GM10248 (cell line): ENCODE data around the gene PANK1.

Experiments
- CTCF ChIA-PET: fragments of 300-600 bp; sonication (Branson Sonifier 250); formaldehyde crosslinking; extraction: SDS; loops from one replicate; lab custom pipeline; 2021; ENCODE audit warnings: antibody characterized with exemption; lab: Yijun Ruan, JAX
- POLR2A ChIA-PET: fragments of 350-650 bp; sonication (Branson Sonifier 250); formaldehyde crosslinking; extraction: SDS; loops from one replicate; lab custom pipeline; 2020; ENCODE audit warnings: antibody characterized with exemption; lab: Yijun Ruan, JAX
- DNase-seq: peaks from one replicate; pipeline ENCODE4 v3.0.0; 2012; ENCODE audit errors: extremely low spot score
- TF ChIP-seq, protein P1 (sequence below): IDR thresholded peaks from 2 replicates; pipeline ENCODE4 v1.5.1; 2012; ENCODE audit warnings: mild to moderate bottlenecking, low read depth; ENCODE audit errors: extremely low read depth, missing control alignments, control extremely low read depth

Gene PANK1

DNA sequence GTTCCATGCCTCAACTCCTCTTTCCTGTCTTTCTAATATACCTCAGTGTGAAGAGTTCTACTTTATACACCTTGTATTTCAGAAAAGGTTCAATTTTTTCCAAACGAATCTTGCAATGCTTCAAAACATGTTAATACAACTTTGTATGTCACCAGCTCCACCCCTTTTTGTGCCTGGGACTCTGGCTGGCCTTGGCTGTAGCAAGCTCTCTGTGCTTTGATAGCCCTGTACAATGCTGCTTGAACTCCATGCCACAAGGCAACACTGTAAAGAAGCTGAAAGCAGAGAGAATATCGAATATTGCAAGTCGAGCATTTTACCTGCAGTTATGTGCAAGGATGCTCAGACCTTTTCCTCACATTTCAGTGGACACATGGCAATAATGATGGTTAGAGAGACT lies 52.5 kb downstream of the PANK1 start:
- TF ChIP-seq, protein P1, sequence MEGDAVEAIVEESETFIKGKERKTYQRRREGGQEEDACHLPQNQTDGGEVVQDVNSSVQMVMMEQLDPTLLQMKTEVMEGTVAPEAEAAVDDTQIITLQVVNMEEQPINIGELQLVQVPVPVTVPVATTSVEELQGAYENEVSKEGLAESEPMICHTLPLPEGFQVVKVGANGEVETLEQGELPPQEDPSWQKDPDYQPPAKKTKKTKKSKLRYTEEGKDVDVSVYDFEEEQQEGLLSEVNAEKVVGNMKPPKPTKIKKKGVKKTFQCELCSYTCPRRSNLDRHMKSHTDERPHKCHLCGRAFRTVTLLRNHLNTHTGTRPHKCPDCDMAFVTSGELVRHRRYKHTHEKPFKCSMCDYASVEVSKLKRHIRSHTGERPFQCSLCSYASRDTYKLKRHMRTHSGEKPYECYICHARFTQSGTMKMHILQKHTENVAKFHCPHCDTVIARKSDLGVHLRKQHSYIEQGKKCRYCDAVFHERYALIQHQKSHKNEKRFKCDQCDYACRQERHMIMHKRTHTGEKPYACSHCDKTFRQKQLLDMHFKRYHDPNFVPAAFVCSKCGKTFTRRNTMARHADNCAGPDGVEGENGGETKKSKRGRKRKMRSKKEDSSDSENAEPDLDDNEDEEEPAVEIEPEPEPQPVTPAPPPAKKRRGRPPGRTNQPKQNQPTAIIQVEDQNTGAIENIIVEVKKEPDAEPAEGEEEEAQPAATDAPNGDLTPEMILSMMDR = no peak
- no peak for DNase-seq
- POLR2A ChIA-PET = no interaction called here
- CTCF ChIA-PET = interaction anchor here (1.4 to 1.5 kb wide), 2 partner anchors 14 to 147 kb away, joined by 3 to 5 read pairs; no protein-coding TSS in a partner anchor

DNA sequence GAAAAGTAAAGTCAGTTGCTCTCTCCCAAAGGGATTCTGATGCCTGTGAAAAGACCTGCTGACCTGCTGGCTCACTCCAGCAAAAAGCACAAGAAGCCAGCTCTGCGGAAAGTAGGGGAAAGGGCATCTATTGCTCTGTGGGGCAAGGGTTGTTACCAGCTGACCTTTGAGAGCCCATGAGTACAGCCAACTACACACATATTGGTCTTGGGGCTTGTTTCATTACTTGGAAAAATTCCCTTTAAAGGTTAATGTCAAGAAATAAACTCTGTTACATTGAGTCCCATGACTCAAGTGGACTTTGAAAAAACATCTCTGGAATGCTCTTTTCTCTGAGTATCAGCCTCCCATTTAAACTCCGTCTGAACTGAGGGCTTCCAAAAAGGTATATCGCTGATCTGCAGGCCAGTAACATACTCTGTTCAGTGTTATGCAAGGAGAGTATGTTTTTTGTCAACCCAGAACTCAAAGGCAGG lies 53.2 kb downstream of the PANK1 start:
- DNase-seq = no peak
- POLR2A ChIA-PET = no interaction called here
- CTCF ChIA-PET = interaction anchor here (1.5 kb wide), 1 partner anchor 15 kb away, joined by 5 read pairs; no protein-coding TSS in a partner anchor
- TF ChIP-seq, protein P1 = no peak

DNA sequence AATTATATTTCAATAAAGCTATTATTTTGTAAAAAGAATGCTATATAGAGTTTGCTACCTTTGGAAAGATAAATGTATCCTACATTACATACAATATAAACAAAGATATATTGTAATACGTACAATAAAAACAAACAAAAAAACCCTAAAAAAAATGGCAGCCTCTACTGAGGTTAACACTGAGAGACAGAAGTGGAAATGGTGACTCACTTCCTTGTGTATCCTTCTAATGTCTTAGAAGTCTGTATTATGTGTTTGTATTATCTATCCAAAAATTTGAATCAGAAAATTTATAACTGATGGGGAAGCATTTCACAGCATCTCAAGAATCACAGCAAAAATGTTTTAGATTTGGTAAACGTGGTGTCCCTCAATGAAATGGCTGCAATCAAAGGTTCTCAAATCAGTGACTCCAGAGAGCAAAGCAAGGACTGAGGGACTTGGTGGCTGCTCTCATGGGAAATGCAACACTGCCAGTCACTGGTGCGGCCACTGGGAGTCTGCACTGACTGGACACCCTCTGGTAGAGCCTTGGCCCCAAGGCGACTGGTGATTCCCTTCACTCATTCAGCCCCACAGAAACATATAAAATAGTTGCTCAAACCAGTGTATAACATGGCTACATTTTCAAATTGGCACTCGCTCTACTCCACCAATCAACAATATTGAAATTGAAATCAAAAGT lies 53.8 kb downstream of the PANK1 start:
- ChIA-PET CTCF (interaction anchor here (1.5 kb wide), 1 partner anchor 15 kb away, joined by 5 read pairs; no protein-coding TSS in a partner anchor), POLR2A (no interaction called here)
- TF ChIP-seq, protein P1 = no peak
- DNase-seq = no peak

DNA sequence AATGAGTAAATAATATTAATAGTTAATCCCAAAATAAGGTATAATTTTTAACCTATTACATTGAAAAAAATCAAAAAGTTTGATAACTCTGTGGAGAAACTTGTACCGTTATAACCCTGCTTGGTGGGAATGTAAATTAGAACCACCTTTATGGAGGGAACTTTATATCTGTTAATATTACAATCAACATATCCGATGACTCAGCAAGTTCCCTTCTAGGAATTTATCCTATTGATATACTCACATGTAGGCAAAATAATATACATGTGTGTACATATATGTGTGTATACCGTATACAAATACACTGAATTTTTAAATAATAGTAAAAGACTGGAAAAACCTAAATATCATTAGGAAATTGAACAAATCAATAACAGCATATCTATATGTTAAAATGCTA lies 54.7 kb downstream of the PANK1 start:
- CTCF ChIA-PET = no interaction called here
- TF ChIP-seq, protein P1 = no peak
- POLR2A ChIA-PET = no interaction called here
- DNase-seq = no peak

DNA sequence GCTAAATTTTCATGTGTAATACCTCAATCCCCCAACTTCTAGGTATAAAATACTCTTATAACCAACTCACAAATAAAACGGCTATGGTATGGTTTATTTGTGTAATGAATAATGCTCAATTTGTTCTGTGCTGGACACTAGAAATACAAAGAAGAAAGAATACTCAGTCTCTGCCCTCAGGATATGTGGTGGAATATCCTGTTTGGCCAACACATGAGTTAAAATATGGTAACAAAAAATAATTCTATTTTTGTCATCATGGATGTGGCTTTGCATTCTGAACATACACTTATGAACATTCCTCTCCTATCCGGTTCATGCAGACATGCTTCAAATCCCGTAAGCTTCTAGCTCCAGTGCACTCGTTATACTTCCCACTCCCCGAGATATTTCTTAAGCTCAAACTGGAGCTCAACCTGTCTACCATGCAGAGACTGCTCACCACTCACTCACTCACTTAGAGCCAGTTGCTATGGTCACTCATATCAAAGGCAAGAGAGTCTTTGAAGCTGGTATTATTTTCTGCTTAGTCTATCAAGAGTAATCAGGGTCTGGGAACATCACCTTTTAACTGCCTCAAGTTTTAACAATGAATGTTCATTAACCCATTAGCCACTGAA lies 55.8 kb downstream of the PANK1 start:
- TF ChIP-seq, protein P1 = no peak
- ChIA-PET POLR2A (no interaction called here), CTCF (no interaction called here)
- DNase-seq = no peak

DNA sequence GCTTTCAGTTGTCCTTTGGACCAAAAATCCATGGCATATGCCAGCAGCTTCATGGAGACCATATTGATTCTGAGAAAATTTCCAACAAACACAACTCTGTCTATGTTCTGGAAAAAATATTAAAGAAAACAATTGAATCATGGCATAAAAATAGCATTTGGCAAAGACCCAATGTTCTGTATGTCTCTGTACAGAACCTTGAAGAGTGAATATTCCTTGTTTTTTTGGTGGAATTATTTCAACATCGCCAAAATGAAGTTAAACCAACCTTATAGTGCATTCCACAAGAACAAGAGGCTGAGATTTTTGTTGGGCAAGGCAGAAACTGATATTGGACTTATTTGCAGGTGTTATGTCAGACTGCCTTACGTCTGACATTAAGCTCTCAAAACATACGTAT lies 56.4 kb downstream of the PANK1 start:
- CTCF ChIA-PET = no interaction called here

More for the DNA sequence above, 56.4 kb downstream of the PANK1 start:
- DNase-seq = no peak
- TF ChIP-seq, protein P1 = no peak
- POLR2A ChIA-PET = no interaction called here
